ENCODE results near the gene SMARCA2.

SMARCA2 gene

DNA sequence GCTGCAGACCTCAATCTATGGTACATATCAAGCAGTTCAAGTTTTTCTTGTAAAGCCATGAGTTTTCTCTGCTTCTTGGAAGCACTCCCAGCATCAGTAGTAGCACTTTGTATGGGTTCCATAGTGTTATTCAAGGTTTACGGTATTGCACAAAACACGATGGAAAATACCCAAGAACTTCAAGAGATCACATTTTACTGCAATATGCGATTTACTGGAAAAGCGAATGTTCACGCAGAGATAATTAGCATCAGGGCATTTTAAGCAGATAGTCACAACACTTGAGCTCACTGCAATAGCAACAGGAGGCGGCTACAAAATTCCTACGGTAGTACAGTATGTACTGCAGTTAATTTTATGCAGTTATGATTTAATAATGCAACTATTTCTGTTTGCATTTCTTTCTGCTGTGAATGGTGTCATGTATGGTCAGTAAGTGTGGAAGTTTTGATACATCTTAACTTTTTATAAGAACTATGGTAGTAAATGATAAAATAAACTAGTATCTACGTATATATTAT, 200.8 kb downstream of the SMARCA2 start:
- DNase-seq (ENCODE audit: low spot score) = no peak

DNA sequence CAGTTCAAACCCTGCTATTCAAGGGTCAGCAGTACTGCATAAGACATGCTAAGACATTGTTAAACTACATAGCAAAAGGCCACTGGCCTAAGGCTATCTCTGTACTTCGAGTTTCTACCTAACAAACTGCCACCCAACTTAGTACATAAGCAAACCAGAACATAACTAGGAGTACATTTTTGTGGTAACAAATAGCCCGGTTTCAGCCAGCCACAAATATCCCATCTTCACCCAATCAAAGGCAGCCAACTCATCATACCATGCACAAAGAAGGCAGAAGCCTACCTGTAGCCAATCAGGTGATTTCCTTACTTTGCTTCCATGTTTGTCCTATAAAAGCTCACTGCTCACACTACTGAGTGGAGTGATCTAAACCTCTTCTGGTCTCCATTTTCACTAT, 201.4 kb downstream of the SMARCA2 start:
- DNase-seq (ENCODE audit: low spot score) = no peak

GRCh38 chr9:2217540-2217939, 202.4 kb downstream of the SMARCA2 start:
- DNase-seq (ENCODE audit: low spot score) = no peak

DNA sequence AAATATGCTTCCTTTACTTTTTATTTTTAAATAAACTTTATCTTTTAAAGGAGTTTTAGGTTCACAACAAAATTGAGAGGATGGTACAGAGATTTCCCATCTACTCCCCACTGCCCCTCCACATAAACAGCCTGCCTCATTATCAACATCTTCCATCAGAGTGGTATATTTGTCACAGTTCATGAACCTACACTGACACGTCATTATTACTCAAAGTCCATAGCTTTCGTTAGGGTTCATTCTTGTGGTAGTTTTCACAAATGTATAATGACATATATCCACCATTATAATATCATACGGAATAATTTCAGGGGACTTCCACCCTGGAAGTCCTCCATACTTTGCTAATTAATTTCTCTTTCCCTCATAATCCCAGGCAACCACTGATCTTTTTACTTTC, 204.9 kb downstream of the SMARCA2 start:
- DNase-seq (ENCODE audit: low spot score) = no peak

DNA sequence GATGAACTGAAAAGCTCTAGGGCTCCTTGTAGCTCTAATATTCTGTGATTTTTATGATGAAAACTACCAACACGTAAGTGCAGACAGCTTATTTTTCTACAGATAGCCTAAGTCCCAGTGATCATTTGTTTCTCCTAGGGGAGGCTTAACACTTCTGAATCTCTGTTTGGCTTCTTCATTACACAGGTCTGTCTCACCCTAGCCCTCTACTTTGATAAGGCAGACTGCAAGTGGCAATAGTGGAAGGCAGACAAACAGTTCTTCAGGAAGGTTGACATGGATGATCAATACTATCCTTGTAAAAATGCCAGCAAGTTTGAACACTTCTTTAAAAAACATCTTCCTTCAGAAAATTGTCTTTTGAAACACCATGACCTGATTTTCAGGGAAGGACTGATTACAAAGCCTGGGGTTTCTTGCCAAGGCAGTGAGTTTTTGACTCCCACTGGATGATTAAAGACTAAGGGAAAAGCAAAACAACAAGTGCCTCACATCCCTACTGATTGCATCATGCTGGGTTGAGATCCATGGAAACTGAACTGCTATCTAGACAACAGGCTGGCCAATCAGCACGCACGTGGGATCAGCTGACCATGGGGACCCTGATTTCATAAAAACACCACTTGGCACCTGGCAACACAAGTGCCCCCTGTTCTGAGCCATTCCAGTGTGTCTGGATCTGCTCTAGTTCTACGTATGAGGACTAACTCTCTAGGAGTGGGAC, 212.2 kb downstream of the SMARCA2 start:
- no peak for DNase-seq (ENCODE audit: low spot score)

- no peak for DNase-seq (ENCODE audit: low spot score)
These were observed 213.0 kb downstream of the SMARCA2 start for GRCh38 chr9:2228132-2228531.

GRCh38 chr9:2228641-2229040, 213.5 kb downstream of the SMARCA2 start:
- DNase-seq (ENCODE audit: low spot score) = no peak

DNA sequence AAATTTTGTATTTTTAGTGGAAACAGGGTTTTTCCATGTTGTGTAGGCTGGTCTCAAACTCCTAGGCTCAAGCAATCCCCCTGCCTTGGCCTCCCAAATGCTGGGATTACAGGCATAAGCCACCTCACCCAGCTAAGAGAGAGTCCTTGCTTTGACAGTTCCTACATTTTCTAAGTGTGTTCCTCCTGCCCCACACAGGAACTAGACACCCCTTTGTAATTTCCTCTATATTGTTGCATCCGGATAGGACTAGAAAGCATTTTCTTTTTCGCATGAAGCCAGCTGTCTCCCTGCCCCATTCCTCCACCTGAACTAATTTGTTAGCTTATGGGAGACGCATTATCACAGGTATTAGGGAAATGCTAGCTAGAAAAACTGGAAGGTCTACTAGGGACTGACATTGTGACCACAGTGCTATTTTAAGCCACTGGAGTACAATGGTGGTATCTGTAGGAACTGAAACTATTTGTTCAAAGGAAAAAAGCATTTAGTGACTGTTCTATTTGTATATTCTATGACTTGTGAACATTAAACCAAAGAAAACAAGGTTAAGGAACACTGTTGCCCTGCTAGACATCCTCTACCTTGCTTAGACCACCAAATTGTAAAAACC, 214.1 kb downstream of the SMARCA2 start:
- DNase-seq (ENCODE audit: low spot score) = no peak

DNA sequence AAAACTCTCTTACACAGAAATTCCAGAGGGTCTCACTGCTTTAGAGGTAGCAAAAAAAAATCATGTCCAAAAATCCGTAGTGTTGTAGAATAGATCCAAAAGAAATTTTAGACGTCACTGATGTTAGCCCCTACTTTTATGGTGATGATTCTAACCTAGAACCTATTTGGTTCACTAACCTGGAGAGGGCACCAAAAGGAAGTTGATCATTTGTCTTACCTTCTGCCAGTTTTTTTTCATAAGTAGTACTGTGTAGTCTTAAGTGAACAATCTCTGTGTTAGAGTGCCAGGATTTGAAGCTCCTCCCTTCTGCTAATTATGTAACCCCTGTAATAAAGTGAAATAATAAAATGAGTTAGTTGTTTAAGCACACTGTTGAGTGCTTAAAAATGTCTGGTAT, 215.2 kb downstream of the SMARCA2 start:
- no peak for DNase-seq (ENCODE audit: low spot score)

GRCh38 chr9:2231101-2231500, 216.0 kb downstream of the SMARCA2 start:
- DNase-seq (ENCODE audit: low spot score) = no peak

DNA sequence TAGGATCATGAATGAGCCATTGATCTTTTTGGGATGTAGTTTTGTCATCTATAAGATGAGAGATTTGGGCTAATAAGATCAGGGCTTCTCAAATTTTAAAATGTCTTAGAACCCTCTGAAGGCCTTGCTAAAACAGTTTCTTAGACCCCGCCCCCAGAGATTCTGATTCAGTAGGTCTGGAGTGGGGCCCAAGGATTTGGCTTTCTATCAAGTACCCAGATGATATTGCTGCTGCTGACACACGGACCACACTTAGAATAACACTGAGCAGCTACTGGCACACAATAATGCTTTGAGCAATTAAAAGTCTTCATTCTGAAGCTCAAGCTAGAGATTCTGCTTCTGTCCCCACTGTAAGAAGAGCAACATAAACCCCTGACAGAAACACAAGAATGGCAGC, 216.7 kb downstream of the SMARCA2 start:
- DNase-seq (ENCODE audit: low spot score) = no peak

DNA sequence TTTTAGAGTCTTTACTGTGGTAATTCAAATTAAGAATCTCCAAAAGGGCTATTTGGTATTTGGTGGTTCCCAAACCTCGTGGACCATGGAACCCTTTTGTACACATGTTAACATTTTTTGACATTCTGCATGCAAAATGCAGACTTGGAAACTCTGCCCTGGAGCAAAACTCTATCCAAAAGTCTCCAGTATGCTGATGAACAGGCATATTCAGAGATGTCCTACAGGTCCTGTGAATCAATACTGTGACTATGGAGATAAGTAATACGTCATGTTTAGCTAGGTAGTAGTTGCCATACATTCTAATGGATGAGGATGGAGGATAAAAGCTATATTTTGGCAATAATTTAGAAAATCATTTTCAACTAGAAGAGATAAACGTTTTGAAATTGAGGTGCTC, 218.1 kb downstream of the SMARCA2 start:
- no peak for DNase-seq (ENCODE audit: low spot score)

DNA sequence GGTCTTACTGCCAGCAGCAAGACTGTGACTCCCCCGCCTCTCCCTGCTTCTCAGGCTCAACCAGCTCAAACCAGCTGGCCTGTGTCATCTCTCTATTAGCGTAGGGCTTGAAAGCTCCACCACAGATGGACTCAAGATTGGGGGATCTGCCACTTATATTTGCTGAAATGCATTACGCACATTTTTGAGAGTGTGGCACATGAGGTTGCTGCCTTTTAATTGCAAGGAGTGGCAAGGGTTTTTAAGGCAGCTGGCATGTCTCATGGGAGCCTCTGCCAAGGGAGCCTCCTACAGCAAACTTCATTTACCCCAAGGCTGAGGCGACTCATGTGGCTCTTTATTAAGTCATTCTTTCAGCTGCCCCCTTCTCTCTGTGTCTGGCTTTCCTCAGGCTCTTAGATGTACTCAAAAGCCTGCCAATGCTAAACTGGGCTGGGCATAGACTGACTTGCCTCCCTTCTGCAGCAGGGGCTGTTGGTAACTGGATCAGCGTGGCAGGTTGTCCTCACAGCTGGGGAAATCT, 219.3 kb downstream of the SMARCA2 start:
- no peak for DNase-seq (ENCODE audit: low spot score)

DNA sequence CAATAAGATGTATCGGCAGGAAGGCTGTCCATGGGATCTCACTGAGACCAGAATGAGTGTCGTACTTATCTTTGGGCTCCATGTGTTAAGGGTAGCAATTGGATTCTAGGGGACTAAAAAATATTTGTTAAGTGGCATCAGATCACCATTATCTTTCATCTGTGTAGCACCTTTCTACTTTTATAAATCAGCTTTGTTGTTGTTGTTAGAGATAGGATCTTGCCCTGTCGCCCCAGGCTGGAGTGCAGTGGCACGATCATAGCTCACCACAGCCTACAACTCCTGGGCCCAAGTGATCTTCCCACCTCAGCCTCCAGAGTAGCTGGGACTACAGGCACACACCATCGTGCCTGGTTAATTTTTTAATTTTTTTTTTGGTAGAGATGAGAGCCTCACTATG, 220.5 kb downstream of the SMARCA2 start:
- DNase-seq (ENCODE audit: low spot score) = no peak

GRCh38 chr9:2236850-2237249, 221.7 kb downstream of the SMARCA2 start:
- no peak for DNase-seq (ENCODE audit: low spot score)

DNA sequence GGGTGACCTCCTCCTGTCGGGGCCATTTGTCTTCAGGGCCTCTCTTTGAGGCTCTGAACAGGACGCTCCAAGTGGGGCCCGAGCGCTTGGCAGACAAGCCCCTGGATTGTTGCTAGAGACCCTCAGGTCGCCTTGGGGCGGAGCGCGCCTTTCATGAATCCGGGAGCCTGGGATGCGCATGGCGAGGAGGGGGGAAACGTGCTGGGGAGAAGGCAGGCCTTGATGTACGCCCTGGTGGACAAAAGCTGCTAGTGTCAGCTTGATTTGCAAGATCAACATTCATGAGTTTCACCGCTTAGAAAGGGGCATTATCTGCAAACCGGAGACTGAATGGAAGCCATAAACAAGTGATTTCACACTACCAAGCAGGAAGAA, 226.3 kb downstream of the SMARCA2 start:
- DNase-seq (ENCODE audit: low spot score) = no peak

GRCh38 chr9:2241836-2242741, 226.9 kb downstream of the SMARCA2 start:
- peak; percentile 85 for DNase-seq (ENCODE audit: low spot score)

- DNase-seq (ENCODE audit: low spot score) = no peak
These were observed 227.7 kb downstream of the SMARCA2 start for GRCh38 chr9:2242831-2243330.

Measured in LoVo (cell line).